ENCODE data around the gene TTYH2.

DNA sequence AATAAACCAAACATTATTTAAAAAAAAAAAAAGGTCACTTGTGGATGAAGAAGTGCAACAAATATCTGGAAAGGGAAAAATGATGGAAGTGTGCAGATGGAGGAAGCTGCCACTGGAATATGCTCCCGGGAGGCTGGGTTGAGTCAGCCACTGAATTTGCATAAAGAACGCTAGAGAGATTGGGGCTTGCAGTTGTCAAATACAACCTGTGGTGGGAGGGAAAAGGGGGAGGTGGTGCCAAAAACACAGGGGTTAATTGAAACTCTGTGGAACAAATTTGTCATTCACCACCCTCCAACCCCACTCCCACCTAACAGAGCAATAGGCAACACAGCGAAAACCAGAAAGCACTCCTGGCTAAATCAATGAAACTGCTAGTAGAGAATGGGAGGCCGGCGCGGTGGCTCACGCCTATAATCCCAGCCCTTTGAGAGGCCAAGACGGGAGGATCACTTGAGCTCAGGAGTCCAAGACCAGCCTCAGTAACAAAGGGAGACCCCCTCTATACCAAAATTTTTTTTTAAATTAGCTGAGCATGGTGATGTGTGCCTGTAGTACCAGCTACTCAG, 47.5 kb upstream of the TTYH2 start:
- TF ChIP-seq CTCF (IDR thresholded peaks at IDR 0.05), result no peak
- no peak for TF ChIP-seq EZH2 (IDR thresholded peaks at IDR 0.05; ENCODE audit: borderline replicate concordance, insufficient read depth, low read depth, low read length, poor library complexity, severe bottlenecking)
